Limb (tissue), 2 donors: ENCODE results near the gene GBX2.

Source experiments
- DNase-seq, 2 donors: peaks; one replicate each; pipeline ENCODE4 v3.0.0-alpha.2; 2016; ENCODE audit errors: extremely low spot score in 2 of 2

The GBX2 gene

DNA sequence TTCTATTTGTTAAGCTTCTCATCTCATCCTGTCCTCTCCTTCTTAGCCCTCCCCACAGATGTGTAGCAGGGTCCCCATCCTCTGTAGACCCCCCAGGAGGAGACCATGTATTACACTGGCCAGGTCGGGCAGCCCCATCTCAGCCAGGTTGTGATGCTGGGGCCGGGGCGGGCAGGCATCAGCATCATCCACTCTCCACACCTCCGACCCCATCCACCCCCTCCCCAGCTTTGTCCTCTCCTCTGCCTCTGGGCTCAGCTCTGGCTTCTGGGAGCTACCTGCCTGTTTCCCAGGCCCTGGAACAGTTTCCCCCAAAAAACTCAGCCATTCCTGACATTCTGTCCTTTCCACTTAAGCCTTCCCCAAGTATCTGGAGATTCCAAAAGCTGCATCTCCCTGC lies 49.2 kb downstream of the GBX2 start:
- no peak for DNase-seq

DNA sequence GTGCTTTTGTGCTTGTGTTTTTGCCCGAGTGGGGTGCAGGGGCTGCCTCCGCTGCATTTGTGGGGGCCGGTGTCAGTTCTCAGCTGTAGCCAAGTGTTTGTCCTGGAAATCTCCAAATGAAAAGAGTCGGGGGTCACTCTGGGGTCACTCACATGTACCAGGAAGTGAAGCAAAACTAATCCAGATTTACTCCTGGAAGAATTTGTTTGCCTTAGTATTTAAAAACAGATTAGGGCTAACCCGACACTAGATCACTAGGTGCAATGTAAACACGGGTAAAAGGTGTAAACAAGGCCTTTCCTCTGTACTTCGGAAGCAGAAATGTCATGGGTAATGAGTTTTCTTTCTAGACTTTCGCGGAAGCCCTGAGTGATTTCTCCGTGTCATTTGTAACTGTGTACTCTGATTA lies 50.3 kb downstream of the GBX2 start:
- no peak for DNase-seq

DNA sequence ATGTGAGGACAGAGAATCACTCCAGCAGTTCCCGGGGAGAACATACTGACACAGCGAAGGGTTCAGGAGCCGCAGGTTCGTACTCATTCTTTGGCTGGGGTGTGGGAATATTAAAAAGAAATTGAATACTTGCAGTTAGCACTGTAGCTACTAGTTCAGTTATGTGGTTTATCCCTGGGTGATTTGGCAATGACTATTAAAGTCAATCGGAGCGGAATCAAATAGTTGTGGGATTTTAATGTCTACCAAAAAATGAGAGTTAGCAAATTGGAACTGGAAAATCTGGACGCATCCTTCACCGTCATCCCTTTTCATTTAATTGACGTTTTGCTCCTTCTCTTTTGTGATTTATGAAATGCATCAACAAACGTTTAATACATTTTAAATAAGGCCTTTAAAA lies 50.8 kb downstream of the GBX2 start:
- no peak for DNase-seq
